ENCODE data around the gene ZNF280C.
"Not testable (repeated sequence)": the region's sequence is repeated elsewhere in the genome, so short reads cannot be mapped to it uniquely, and the experiment has no call there.

Gene ZNF280C

DNA sequence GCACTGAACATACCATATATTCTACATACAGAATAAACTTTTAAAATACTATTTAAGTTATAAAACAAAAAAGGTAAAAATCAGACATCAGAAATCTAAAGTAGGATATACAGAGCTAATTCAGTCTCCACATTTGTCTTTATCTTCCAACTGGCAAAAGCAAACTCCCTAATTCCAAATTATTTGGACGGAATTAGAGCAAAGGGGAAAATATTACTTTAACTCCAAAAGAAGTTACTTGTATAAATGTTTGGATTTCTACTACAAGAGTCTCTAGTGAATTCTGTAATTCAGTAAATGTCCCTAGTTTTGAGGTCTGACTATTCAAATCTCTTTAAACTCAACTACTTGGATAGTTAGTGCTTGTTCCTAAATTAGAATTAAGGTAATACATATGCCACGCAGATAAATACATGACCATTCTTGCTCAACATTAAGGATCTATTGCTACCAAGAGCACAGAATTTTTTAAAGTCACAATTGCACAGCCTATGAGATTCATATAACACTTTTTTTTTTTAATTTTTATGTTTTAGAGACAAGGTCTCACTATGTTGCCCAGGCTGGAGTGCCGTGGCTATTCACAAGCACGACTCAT is 7.3 kb downstream of the ZNF280C start:
- DNase-seq (ENCODE audit: low read depth, low spot score): no peak

GRCh38 chrX:130260316-130260715 is 8.4 kb downstream of the ZNF280C start:
- DNase-seq (ENCODE audit: low read depth, low spot score): no peak

GRCh38 chrX:130253916-130254315 is 14.8 kb downstream of the ZNF280C start:
- no peak for DNase-seq (ENCODE audit: low read depth, low spot score)

DNA sequence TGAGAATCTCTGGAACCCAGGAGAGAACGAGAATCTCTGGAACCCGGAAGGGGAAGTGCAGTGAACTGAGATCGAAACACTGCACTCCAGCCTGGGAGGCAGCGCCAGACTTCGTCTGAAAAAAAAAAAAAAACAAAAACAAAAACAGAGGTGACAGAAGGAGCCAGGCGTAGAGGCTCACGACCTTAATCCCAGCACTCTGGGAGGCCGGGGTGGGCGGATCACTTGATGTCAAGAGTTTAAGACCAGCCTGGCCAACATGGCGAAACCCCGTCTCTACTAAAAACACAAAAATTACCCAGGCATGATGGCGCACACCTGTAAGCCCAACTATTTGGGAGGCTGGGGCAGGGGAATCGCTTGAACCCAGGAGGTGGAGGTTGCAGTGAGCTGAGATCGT is 17.0 kb downstream of the ZNF280C start:
- DNase-seq (ENCODE audit: low read depth, low spot score): no peak

GRCh38 chrX:130247996-130248395 is 20.7 kb downstream of the ZNF280C start:
- DNase-seq (ENCODE audit: low read depth, low spot score): no peak

GRCh38 chrX:130246084-130246483 is 22.6 kb downstream of the ZNF280C start:
- no peak for DNase-seq (ENCODE audit: low read depth, low spot score)

DNA sequence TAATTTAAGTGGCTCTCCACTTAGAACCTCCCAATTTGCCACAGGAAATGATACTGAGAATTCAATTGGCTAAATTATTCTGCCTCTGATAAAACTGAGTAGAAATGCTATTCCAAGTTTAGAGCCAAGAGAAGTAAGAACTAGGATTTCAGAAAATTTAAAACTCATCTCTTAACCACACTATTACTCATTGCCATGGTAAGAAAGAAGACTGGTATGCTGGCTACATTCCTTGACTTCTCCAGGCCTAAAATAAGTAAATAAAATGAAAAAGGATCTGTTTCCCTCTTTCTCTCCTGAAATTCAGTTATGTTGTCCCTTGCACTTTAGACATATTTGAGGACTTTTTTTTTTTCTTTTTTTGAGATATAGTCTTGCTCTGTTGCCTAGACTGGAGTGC is 23.3 kb downstream of the ZNF280C start:
- no peak for DNase-seq (ENCODE audit: low read depth, low spot score)

DNA sequence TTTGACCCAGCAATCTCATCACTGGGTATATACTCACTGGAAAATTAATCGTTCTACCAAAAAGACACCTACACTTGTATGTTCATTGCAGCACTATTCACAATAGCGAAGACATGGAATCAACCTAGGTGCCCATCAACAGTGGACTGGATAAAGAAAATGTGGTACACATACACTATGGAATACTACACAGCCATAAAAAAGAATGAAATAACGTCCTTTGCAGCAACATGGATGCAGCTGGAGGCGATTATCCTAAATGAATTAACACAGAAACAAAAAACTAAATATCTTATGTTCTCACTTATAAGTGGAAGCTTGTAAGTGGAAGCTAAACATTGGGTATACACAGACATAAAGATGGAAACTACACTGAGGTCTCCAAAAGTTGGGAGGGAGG is 37.5 kb downstream of the ZNF280C start:
- not testable (repeated sequence) for DNase-seq (ENCODE audit: low read depth, low spot score)

DNA sequence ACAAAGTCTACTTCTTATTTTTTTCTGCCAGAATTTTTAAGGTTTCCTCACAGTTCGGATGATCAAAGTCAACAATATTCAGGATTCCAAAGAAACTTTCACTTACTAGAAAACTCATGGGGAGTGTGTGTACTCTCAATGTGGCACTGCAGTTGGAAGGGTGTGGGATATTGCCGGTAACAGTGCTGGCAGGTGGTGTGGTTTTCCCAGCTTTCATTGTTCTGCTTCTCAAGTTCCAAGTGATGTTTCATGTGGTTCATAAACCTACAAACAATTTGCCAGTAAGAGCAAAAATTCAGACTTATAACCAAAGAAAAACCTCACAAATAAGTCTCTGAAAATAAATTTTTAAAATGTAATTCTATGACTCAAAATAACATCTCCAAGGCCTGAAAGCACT is 39.8 kb downstream of the ZNF280C start:
- no peak for DNase-seq (ENCODE audit: low read depth, low spot score)

GRCh38 chrX:130224810-130225209 is 43.9 kb downstream of the ZNF280C start:
- DNase-seq (ENCODE audit: low read depth, low spot score): no peak

GRCh38 chrX:130216320-130216719 is 52.4 kb downstream of the ZNF280C start:
- DNase-seq (ENCODE audit: low read depth, low spot score): no peak

GRCh38 chrX:130213376-130213775 is 55.3 kb downstream of the ZNF280C start:
- no peak for DNase-seq (ENCODE audit: low read depth, low spot score)

- DNase-seq (ENCODE audit: low read depth, low spot score): no peak
Observed at GRCh38 chrX:130212371-130212770, 56.3 kb downstream of the ZNF280C start.

DNA sequence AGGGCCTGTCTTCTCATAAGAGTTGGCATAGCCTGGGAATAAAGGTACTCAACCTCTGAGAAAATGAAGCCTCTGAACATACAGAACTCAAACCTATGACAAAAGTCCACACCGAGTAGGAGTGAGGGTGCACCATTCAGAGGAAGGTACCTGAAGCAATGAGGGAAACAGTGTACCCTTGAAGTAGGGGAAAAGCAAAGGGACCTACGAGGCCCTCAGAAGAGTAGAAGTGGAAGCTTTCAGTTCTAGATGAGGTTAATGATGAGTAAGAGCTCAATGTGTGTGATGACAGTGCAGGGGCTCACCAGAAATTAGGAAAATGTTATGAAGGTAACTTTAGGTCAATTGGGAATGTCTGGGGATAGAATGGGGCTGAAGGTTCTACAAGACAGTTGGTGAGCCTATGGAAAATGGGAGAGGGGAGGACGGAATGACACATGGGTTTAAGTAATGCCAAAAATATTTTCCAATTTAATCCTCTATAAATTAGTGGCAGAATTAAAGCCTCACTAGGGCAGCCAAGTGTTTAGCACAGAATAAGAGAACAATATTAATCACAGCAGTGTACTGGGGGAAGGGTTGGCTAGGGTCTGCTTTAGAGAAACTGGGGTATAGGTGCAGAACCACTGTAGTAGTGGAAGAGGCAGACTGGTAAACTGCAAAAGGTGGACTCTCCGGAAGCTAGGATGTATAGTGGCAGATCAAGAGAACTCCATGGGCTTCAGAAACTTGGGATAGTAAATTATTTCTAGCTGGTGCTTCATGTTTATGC is 57.1 kb downstream of the ZNF280C start:
- no peak for DNase-seq (ENCODE audit: low read depth, low spot score)

GRCh38 chrX:130204647-130205046 is 64.1 kb downstream of the ZNF280C start:
- no peak for DNase-seq (ENCODE audit: low read depth, low spot score)

DNA sequence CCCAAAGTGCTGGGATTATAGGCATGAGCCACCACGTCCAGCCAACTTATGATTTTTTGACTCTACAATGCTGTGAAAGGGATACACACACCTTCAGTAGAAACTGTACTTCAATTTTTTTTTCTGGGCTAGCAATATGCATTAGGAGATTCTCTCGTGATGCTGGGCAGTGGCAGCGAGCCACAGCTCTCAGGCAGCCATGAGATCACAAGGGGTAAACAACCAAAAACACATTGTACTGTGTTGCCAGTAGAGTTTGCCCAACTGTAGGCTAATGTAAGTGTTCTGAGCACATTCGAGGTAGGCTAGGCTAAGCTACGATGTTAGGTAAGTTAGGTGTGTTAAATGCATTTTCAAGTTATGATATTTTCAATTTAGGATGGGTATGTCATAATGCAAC is 71.2 kb downstream of the ZNF280C start:
- DNase-seq (ENCODE audit: low read depth, low spot score): no peak

GRCh38 chrX:130196466-130196865 is 72.2 kb downstream of the ZNF280C start:
- DNase-seq (ENCODE audit: low read depth, low spot score): no peak

- DNase-seq (ENCODE audit: low read depth, low spot score): no peak
Observed at GRCh38 chrX:130190801-130191200, 77.9 kb downstream of the ZNF280C start.

- no peak for DNase-seq (ENCODE audit: low read depth, low spot score)
Observed at GRCh38 chrX:130186651-130187050, 82.0 kb downstream of the ZNF280C start.

DNA sequence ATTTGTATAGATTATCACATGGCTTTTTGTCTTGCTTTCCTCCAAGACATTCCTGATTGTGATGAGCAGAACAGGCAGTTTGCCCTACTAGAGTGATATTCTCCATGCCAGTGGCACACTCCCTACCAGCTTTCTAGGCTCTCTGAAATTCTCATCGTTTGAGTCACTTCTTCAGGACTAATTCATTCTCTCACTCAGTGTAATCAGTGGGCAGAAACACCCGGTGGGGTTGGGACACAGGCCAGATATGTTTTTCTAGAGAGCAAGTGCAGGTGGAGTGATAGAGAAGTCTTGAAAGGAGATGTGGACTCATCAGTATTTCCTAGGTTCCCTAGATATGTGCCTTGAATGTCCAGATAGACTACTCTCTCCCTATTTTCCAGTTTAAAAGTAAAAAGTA is 83.8 kb downstream of the ZNF280C start:
- no peak for DNase-seq (ENCODE audit: low read depth, low spot score)

DNA sequence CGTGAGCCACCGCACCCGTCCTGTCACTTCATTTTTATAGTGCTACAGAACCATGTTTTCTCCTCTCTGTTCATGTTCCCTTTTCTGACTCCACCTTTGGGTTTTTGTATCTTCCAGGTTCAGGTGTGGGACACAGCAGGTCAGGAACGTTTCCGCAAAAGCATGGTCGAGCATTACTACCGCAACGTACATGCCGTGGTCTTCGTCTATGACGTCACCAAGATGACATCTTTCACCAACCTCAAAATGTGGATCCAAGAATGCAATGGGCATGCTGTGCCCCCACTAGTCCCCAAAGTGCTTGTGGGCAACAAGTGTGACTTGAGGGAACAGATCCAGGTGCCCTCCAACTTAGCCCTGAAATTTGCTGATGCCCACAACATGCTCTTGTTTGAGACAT is 84.5 kb downstream of the ZNF280C start:
- no peak for DNase-seq (ENCODE audit: low read depth, low spot score)

DNA sequence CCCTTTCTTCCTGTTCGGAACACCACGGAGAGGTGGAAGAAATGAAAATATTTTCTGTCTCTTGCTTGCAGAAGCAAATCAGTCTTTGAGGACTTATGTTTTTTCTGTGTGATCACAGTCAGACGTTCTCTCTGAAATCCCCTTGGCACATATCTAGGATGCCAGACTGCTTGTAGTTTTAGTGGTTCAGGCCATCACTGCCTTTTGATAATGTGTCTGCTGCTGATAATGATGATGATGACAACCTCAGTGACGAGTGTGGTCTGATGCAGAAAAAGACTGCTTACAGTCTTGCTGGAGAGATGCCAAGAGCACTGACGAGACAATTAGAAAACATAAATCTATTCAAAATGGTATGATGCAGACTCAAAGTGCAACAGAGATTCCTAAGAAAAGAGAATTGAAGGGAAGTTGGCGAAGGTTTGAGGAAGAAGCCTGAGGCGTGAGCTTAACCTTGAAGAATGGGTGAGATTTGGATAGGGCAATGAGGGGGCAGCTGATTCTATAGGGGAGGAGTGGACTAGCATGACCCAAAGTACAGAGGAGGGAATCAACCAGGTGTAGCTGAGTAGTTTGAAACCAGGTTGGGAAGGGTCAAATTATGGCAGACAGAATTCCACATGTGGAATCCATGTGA is 89.0 kb downstream of the ZNF280C start:
- DNase-seq (ENCODE audit: low read depth, low spot score): no peak

DNA sequence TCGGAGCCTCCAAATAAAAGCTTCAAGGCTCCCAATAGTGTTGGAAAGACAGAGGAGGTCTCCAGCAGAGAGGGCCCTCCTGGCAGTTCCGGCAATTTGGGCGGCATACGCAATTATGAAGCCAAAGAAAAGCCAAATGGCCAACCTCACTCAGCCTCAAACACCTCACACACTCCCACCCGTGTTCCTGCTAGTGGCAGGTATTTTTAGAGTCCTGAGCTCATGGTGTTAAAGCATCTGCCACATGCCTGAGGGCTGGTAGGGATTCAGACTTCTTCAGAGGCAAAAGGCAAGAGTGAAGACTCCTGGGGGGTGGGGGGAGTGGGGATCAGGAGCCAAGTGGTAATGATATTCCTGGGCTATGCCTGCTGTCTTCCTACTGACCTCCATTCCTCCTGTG is 89.5 kb downstream of the ZNF280C start:
- no peak for DNase-seq (ENCODE audit: low read depth, low spot score)
